Measurements from ENCODE around the gene MFSD12. TPM values are rescaled to one million over a fixed set of nuclear protein-coding genes. Genes with fewer than 3 reads are reported as not detected.

MFSD12 gene
- total RNA-seq, 4 donors from 2014 or later: 76.5 to 146 (median 104) TPM

- no peak overlapping the region for H3K27ac ChIP-seq
- TF ChIP-seq POLR2A (IDR thresholded peaks at IDR 0.05): no peak
- TF ChIP-seq, protein P1, sequence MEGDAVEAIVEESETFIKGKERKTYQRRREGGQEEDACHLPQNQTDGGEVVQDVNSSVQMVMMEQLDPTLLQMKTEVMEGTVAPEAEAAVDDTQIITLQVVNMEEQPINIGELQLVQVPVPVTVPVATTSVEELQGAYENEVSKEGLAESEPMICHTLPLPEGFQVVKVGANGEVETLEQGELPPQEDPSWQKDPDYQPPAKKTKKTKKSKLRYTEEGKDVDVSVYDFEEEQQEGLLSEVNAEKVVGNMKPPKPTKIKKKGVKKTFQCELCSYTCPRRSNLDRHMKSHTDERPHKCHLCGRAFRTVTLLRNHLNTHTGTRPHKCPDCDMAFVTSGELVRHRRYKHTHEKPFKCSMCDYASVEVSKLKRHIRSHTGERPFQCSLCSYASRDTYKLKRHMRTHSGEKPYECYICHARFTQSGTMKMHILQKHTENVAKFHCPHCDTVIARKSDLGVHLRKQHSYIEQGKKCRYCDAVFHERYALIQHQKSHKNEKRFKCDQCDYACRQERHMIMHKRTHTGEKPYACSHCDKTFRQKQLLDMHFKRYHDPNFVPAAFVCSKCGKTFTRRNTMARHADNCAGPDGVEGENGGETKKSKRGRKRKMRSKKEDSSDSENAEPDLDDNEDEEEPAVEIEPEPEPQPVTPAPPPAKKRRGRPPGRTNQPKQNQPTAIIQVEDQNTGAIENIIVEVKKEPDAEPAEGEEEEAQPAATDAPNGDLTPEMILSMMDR (IDR thresholded peaks at IDR 0.05): no peak
- H3K4me1 ChIP-seq: peaks cover 0 to 14% (median 1%) of the 10 kb centered on the region in 4 donors
- H3K4me3 ChIP-seq: no peak overlapping the region
- no peaks in the 10 kb centered on the region for H3K27me3 ChIP-seq
- DNase-seq: no peak
- H3K36me3 ChIP-seq: peaks cover 0 to 61% (median 0%) of the 10 kb centered on the region in 3 donors
- H3K9me3 ChIP-seq: no peaks in the 10 kb centered on the region
Measured at GRCh38 chr19:3522421-3523360, 34.7 kb downstream of the MFSD12 start.

GRCh38 chr19:3521104-3521445, 36.3 kb downstream of the MFSD12 start:
- H3K36me3 ChIP-seq: peaks cover 0 to 45% (median 0%) of the 10 kb centered on the region in 3 donors
- TF ChIP-seq POLR2A (IDR thresholded peaks at IDR 0.05): no peak
- TF ChIP-seq, protein P1 (IDR thresholded peaks at IDR 0.05): no peak
- peaks cover 0 to 27% (median 4%) of the 10 kb centered on the region in 4 donors for H3K4me1 ChIP-seq
- no peaks in the 10 kb centered on the region for H3K9me3 ChIP-seq
- H3K27me3 ChIP-seq: no peaks in the 10 kb centered on the region
- H3K4me3 ChIP-seq: no peak overlapping the region
- no peak for DNase-seq
- H3K27ac ChIP-seq: peak overlapping the region in 1 of 4 donors; percentile 82

DNA sequence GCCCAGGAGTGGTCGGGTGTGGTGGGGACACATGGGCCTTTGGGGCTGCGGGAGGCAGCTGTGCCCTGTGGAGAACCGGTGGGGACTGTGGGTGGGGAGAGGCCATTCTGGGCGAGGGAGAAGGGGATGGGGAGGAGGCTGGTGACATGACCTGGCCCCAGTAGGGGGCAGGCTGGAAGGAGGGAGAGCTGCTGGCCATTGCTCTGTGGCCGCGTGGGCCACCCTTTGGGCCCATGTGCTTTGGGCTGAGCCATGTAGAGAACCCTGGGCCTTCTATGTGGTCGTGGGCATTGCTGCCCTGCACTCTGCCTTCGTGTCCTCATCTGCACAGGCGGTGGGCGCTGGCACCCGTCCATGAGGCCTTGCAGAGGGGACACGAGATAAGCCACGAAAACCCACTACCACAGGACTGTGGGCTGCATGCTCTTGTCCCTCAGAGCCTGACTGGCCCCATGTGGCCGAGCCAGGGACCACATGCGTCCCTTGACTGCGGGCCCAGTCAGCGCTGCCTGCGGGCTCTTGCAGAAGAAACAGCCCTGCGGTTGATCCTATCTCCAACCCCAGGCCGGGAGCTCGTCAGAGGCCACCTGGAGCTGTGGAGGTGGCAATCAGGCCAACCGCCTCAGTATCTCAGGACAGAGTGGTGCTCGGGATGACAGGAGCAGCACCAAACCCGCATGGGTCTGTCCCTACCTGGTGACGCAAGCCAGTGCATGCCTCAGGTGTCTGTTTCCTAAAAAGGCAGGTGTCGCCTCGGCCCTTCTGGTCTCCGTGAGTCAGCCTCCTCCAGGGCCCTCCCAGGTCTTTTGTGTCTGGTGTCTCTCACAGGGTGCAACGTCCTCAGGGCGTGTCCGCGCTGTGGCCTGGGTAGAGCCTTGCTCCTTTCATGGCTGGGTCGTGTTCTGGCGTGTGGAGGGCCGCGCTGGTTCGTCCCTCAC, 37.0 kb downstream of the MFSD12 start:
- Histone ChIP-seq H3K9me3 (no peaks in the 10 kb centered on the region), H3K4me3 (no peak overlapping the region), H3K27ac (peak overlapping the region in 2 of 4 donors; percentile 46 to 82), H3K36me3 (peaks cover 0 to 39% (median 0%) of the 10 kb centered on the region in 3 donors), H3K4me1 (peaks cover 0 to 29% (median 5%) of the 10 kb centered on the region in 4 donors), H3K27me3 (no peaks in the 10 kb centered on the region)
- TF ChIP-seq, protein P1 (IDR thresholded peaks at IDR 0.05): no peak
- no peak for TF ChIP-seq POLR2A (IDR thresholded peaks at IDR 0.05)
- DNase-seq: peak in 2 of 3 donors; percentile 84 to 86

DNA sequence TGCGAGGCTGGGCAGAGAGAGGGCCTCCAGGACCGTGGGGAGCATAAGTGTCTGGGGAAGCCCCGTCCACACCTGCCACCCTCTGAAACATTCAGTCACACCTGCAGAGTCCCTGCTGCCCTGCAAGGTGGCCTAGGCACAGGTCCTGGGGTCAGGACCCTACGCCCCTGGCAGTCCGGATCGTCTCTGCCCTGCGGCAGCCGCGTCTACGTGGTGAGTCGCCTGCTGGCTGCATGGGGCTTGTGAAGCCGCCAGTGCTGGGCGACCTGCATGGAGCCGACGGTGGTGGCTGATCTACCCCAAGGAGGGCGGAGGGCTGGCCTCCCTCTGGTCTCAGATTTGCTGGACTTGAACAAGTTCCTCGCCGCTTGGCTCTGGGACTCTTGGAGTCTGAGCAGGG, 38.3 kb downstream of the MFSD12 start:
- TF ChIP-seq, protein P1 (IDR thresholded peaks at IDR 0.05): no peak
- no peak for TF ChIP-seq POLR2A (IDR thresholded peaks at IDR 0.05)

DNA sequence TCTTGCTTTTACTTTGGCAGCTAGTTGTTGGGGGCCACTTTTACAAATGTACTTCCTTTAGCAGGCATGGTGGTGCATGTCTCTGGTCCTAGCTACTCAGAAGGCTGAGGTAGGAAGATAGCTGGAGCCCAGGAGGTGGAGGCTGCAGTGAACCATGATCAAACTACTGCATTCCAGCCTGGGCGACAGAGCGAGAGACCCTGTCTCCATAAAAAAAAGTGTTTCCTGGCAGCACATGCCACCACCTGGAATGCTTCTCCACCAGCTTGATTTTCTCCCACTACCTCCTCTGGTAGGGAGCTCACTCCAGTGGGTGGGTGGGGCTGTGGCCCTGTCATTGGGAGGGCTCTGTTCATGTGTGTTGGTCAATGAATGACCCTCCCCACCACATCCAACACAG, 38.7 kb downstream of the MFSD12 start:
- peaks cover 0 to 24% (median 0%) of the 10 kb centered on the region in 3 donors for H3K36me3 ChIP-seq
- peaks cover 0 to 29% (median 5%) of the 10 kb centered on the region in 4 donors for H3K4me1 ChIP-seq
- H3K27me3 ChIP-seq: no peaks in the 10 kb centered on the region
- no peak overlapping the region for H3K4me3 ChIP-seq
- H3K9me3 ChIP-seq: no peaks in the 10 kb centered on the region
- no peak overlapping the region for H3K27ac ChIP-seq
- no peak for TF ChIP-seq POLR2A (IDR thresholded peaks at IDR 0.05)
- TF ChIP-seq, protein P1 (IDR thresholded peaks at IDR 0.05): no peak
- DNase-seq: no peak

More for the DNA sequence above, 38.3 kb downstream of the MFSD12 start:
- H3K27ac ChIP-seq: no peak overlapping the region
- H3K27me3 ChIP-seq: no peaks in the 10 kb centered on the region
- H3K9me3 ChIP-seq: no peaks in the 10 kb centered on the region
- H3K36me3 ChIP-seq: peaks cover 0 to 29% (median 0%) of the 10 kb centered on the region in 3 donors
- H3K4me1 ChIP-seq: peaks cover 0 to 29% (median 5%) of the 10 kb centered on the region in 4 donors
- no peak for DNase-seq
- no peak overlapping the region for H3K4me3 ChIP-seq
